Activated T-cell treated with anti-CD3 and anti-CD28 coated beads, Interleukin-2, amount 50 U/mL, for 4 hours (primary cell): ENCODE results near the gene RHBDF2. TPM values are rescaled to one million over a fixed set of nuclear protein-coding genes. Genes with fewer than 3 reads are reported as not detected.
"Not testable (repeated sequence)": the region's sequence is repeated elsewhere in the genome, so short reads cannot be mapped to it uniquely, and the experiment has no call there.

Experiments
- ATAC-seq, 2 donors: fragments of 200-7000 bp; cut with Tn5 transposase; one replicate each; pipeline ENCODE4 v1.10.0; 2021
- DNase-seq: peaks from one replicate; pipeline ENCODE4 v3.0.0-alpha.2; 2020
- H3K27me3 Mint-ChIP-seq: one replicate; pipeline ENCODE4 v1.8.0; 2021; ENCODE audit warnings: low read depth, mixed read lengths
- H3K36me3 Mint-ChIP-seq: one replicate; pipeline ENCODE4 v1.8.0; 2022; ENCODE audit warnings: mixed read lengths; ENCODE audit not compliant: insufficient read depth
- H3K4me1 Mint-ChIP-seq: one replicate; pipeline ENCODE4 v1.8.0; 2021; ENCODE audit warnings: low read depth, mixed read lengths
- H3K4me3 Mint-ChIP-seq: one replicate; pipeline ENCODE4 v1.8.0; 2021; ENCODE audit warnings: mild to moderate bottlenecking, moderate library complexity, mixed read lengths
- H3K9me3 Mint-ChIP-seq: one replicate; pipeline ENCODE4 v1.8.0; 2021; ENCODE audit warnings: mixed read lengths
- total RNA-seq, 3 donors: library from RNA; stranded (reverse); gene quantifications; one replicate each; pipeline ENCODE4 v1.2.1, GENCODE V29; 2021

The RHBDF2 gene
- total RNA-seq, 3 donors from 2014 or later = 29.5 to 37.0 (median 34.3) TPM

GRCh38 chr17:76523084-76524037 lies 22.1 kb upstream of the RHBDF2 start:
- DNase-seq = peak; percentile 78
- Mint-ChIP-seq H3K36me3 (no peaks in the 10 kb centered on the region), H3K27me3 (peaks cover 2% of the 10 kb centered on the region), H3K4me1 (peaks cover 22% of the 10 kb centered on the region), H3K9me3 (no peaks in the 10 kb centered on the region), H3K4me3 (peak overlapping the region; percentile 31)
- ATAC-seq = peak; percentile 90

- not testable (repeated sequence) for H3K27me3 Mint-ChIP-seq, H3K36me3 Mint-ChIP-seq, ATAC-seq, DNase-seq, H3K4me3 Mint-ChIP-seq, H3K9me3 Mint-ChIP-seq
- H3K4me1 Mint-ChIP-seq = peaks cover 21% of the 10 kb centered on the region
These were observed 20.5 kb upstream of the RHBDF2 start for GRCh38 chr17:76521683-76522082.

- Mint-ChIP-seq H3K9me3 (no peaks in the 10 kb centered on the region), H3K4me1 (peaks cover 25% of the 10 kb centered on the region), H3K36me3 (no peaks in the 10 kb centered on the region), H3K27me3 (no peaks in the 10 kb centered on the region), H3K4me3 (no peak overlapping the region)
- ATAC-seq = no peak
- no peak for DNase-seq
These were observed 20.0 kb upstream of the RHBDF2 start for GRCh38 chr17:76521262-76521661.

GRCh38 chr17:76519048-76519966 lies 18.1 kb upstream of the RHBDF2 start:
- H3K36me3 Mint-ChIP-seq = no peaks in the 10 kb centered on the region
- no peaks in the 10 kb centered on the region for H3K27me3 Mint-ChIP-seq
- no peaks in the 10 kb centered on the region for H3K9me3 Mint-ChIP-seq
- H3K4me3 Mint-ChIP-seq = no peak overlapping the region
- H3K4me1 Mint-ChIP-seq = peaks cover 40% of the 10 kb centered on the region
- DNase-seq (no peak), ATAC-seq (no peak)

- peaks cover 45% of the 10 kb centered on the region for H3K4me1 Mint-ChIP-seq
- H3K36me3 Mint-ChIP-seq = no peaks in the 10 kb centered on the region
- H3K9me3 Mint-ChIP-seq = no peaks in the 10 kb centered on the region
- ATAC-seq = no peak
- H3K27me3 Mint-ChIP-seq = no peaks in the 10 kb centered on the region
- no peak for DNase-seq
- no peak overlapping the region for H3K4me3 Mint-ChIP-seq
These were observed 16.4 kb upstream of the RHBDF2 start for GRCh38 chr17:76517638-76518038.

- DNase-seq (peak; percentile 65), ATAC-seq (peak; percentile 92 to 94)
- Mint-ChIP-seq H3K36me3 (no peaks in the 10 kb centered on the region), H3K4me1 (peaks cover 56% of the 10 kb centered on the region), H3K9me3 (no peaks in the 10 kb centered on the region), H3K4me3 (peak overlapping the region; percentile 67), H3K27me3 (no peaks in the 10 kb centered on the region)
These were observed 14.2 kb upstream of the RHBDF2 start for GRCh38 chr17:76515274-76515949.

GRCh38 chr17:76514355-76514754 lies 13.1 kb upstream of the RHBDF2 start:
- DNase-seq, H3K27me3 Mint-ChIP-seq, H3K4me3 Mint-ChIP-seq, H3K9me3 Mint-ChIP-seq, ATAC-seq, H3K36me3 Mint-ChIP-seq: not testable (repeated sequence)
- peaks cover 56% of the 10 kb centered on the region for H3K4me1 Mint-ChIP-seq

- DNase-seq (no peak), ATAC-seq (no peak)
- Mint-ChIP-seq H3K27me3 (no peaks in the 10 kb centered on the region), H3K4me1 (peaks cover 53% of the 10 kb centered on the region), H3K4me3 (no peak overlapping the region), H3K36me3 (no peaks in the 10 kb centered on the region), H3K9me3 (no peaks in the 10 kb centered on the region)
These were observed 12.1 kb upstream of the RHBDF2 start for GRCh38 chr17:76513306-76513692.

- Mint-ChIP-seq H3K4me3 (no peak overlapping the region), H3K9me3 (no peaks in the 10 kb centered on the region), H3K4me1 (peaks cover 47% of the 10 kb centered on the region), H3K36me3 (no peaks in the 10 kb centered on the region), H3K27me3 (no peaks in the 10 kb centered on the region)
- ATAC-seq (no peak), DNase-seq (no peak)
These were observed 11.4 kb upstream of the RHBDF2 start for GRCh38 chr17:76512366-76513305.

- peaks cover 48% of the 10 kb centered on the region for H3K4me1 Mint-ChIP-seq
- H3K36me3 Mint-ChIP-seq = no peaks in the 10 kb centered on the region
- no peak for ATAC-seq
These were observed 10.6 kb upstream of the RHBDF2 start for GRCh38 chr17:76511668-76512365.

GRCh38 chr17:76510831-76511244 lies 9.6 kb upstream of the RHBDF2 start:
- H3K27me3 Mint-ChIP-seq = no peaks in the 10 kb centered on the region
- H3K36me3 Mint-ChIP-seq = no peaks in the 10 kb centered on the region
- peaks cover 47% of the 10 kb centered on the region for H3K4me1 Mint-ChIP-seq
- H3K9me3 Mint-ChIP-seq = no peaks in the 10 kb centered on the region
- no peak overlapping the region for H3K4me3 Mint-ChIP-seq
- DNase-seq = no peak
- no peak for ATAC-seq

More at GRCh38 chr17:76511668-76512365, 10.6 kb upstream of the RHBDF2 start:
- no peak for DNase-seq
- no peaks in the 10 kb centered on the region for H3K9me3 Mint-ChIP-seq
- no peaks in the 10 kb centered on the region for H3K27me3 Mint-ChIP-seq
- no peak overlapping the region for H3K4me3 Mint-ChIP-seq

GRCh38 chr17:76508472-76509063 lies 7.3 kb upstream of the RHBDF2 start:
- H3K36me3 Mint-ChIP-seq, DNase-seq, ATAC-seq, H3K27me3 Mint-ChIP-seq, H3K4me3 Mint-ChIP-seq, H3K9me3 Mint-ChIP-seq: not testable (repeated sequence)
- peaks cover 29% of the 10 kb centered on the region for H3K4me1 Mint-ChIP-seq
